OCI-LY3 (cell line): Measurements from ENCODE around the gene KRTAP5-3.

Experiments used
- H2AFZ ChIP-seq: fragments of 200-600, 300-600 bp; shearing (Covaris generic); 2 replicates; pipeline ENCODE4 v1.6.0; 2014; ENCODE audit warnings: antibody characterized with exemption, low read depth, low read length
- H3K27ac ChIP-seq: fragments of 200-600, 300-600 bp; sonication (generic); 2 replicates; pipeline ENCODE4 v1.5.1; 2014; ENCODE audit warnings: mild to moderate bottlenecking, low read length, moderate library complexity, mixed read lengths
- H3K27me3 ChIP-seq: fragments of 200-600, 300-600 bp; sonication (generic); 2 replicates; pipeline ENCODE4 v1.6.1; 2014; ENCODE audit warnings: low read depth, low read length, mixed read lengths
- H3K36me3 ChIP-seq: fragments of 200-600, 300-600 bp; sonication (generic); replicated peaks from 2 replicates; pipeline ENCODE3; 2014; ENCODE audit warnings: low read depth, low read length, mixed read lengths
- H3K4me1 ChIP-seq: fragments of 300-600, 200-600 bp; sonication (generic); 2 replicates; pipeline ENCODE4 v1.6.1; 2014; ENCODE audit warnings: low read length, mixed read lengths
- H3K4me2 ChIP-seq: fragments of 200-600, 300-600 bp; sonication (generic); 2 replicates; pipeline ENCODE4 v1.6.1; 2014; ENCODE audit warnings: low read length, mixed read lengths
- H3K4me3 ChIP-seq: fragments of 300-600, 200-600 bp; sonication (generic); 2 replicates; pipeline ENCODE4 v1.5.1; 2014; ENCODE audit warnings: antibody characterized with exemption, mild to moderate bottlenecking, low read length, moderate library complexity
- H3K79me2 ChIP-seq: fragments of 300-600, 200-600 bp; shearing (Covaris generic); 2 replicates; pipeline ENCODE4 v1.6.1; 2014; ENCODE audit warnings: mild to moderate bottlenecking, low read length, mixed read lengths
- H3K9ac ChIP-seq: fragments of 300-600, 200-600 bp; shearing (Covaris generic); 2 replicates; pipeline ENCODE4 v1.6.0; 2014; ENCODE audit warnings: mild to moderate bottlenecking, low read length, moderate library complexity
- H3K9me3 ChIP-seq: fragments of 200-600, 300-600 bp; shearing (Covaris generic); 2 replicates; pipeline ENCODE4 v1.6.1; 2014; ENCODE audit warnings: low read length, mixed read lengths; ENCODE audit not compliant: insufficient read depth
- H4K20me1 ChIP-seq: fragments of 200-600, 300-600 bp; sonication (generic); 2 replicates; pipeline ENCODE4 v1.6.1; 2016; ENCODE audit warnings: low read length, mixed read lengths; ENCODE audit not compliant: insufficient read depth
- EZH2phosphoT487 ChIP-seq: fragments of 200-600 bp; shearing (Covaris generic); IDR thresholded peaks from 2 replicates; pipeline ENCODE4 v1.6.1; 2018; ENCODE audit warnings: antibody characterized with exemption, mixed run types, low read depth
- TF ChIP-seq, protein P1 (sequence below): fragments of 200-600, 300-600 bp; sonication (generic); IDR thresholded peaks from 2 replicates; pipeline ENCODE4 v1.5.1; 2014; ENCODE audit warnings: antibody characterized with exemption, low read length, low read depth

Gene KRTAP5-3

DNA sequence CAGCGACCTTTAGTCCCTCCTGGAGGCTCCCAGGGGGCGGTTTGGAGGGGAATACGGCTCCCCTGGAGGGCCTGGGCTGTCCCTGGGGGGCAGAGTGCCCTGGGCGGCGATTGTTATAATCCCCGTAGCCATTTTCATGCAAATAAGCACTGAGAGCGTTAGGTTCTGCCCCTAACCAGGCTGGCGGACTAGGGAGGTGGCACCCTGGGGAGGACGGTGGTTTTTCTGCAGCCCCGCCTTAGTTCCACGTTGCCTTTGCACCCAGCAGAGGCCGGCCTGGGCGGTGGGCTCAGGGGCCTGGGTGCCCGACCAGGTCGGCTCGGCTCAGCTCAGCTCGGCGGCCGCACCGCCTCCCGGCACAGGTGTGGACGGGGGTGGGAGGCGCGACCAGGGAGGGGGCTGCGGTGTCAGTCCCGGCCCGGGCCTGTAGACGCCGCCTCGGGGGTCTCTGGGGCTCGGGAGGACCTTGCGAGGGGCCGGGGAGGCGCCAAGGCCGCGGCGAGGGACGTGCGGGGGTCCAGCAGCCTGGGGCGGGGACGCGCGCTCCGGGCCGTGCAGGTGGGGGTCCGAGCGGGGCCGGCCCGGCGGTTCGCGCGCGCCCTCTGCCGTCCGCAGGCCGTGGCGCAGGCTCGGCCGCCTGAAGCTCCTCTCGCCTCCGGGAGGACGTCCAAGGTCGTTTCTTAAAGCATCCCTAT is 33.9 kb downstream of the KRTAP5-3 start:
- Histone ChIP-seq H3K27me3 (peaks cover 22% of the 10 kb centered on the region), H3K27ac (no peak overlapping the region), H3K79me2 (0 out of 2 replicates have a peak, but pooled peaks cover 5% of the 10 kb centered on the region)

DNA sequence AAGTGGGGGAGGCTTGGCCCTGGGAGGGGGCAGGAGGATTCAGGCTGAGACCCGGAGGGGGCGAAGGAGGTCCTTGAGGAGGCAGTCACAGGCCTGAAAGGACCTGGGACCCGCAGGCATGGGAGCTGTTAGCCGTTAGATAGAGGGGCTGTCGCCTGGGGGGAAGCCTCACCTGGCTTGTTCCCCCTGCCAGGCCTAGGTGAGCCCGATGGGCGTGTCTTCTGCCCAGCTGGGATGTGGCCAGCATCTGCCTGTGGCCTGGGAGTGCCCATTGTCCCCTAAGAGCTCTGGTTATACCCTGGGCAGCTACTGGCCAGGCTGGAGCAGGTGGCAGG is 34.4 kb downstream of the KRTAP5-3 start:
- Histone ChIP-seq H4K20me1 (peaks cover 15% of the 10 kb centered on the region), H3K27ac (no peak overlapping the region), H3K36me3 (no peaks in the 10 kb centered on the region), H3K9me3 (no peaks in the 10 kb centered on the region; the same call in 1 of the 2 replicates), H3K9ac (peak overlapping the region; percentile 83; the same call in 1 of the 2 replicates), H3K27me3 (peaks cover 22% of the 10 kb centered on the region), H3K4me3 (peak overlapping the region; percentile 93), H3K79me2 (0 out of 2 replicates have a peak, but pooled peaks cover 5% of the 10 kb centered on the region), H2AFZ (no peak overlapping the region), H3K4me2 (peak overlapping the region; percentile 98), H3K4me1 (peaks cover 13% of the 10 kb centered on the region)
- no peak for TF ChIP-seq EZH2phosphoT487
- TF ChIP-seq, protein P1, sequence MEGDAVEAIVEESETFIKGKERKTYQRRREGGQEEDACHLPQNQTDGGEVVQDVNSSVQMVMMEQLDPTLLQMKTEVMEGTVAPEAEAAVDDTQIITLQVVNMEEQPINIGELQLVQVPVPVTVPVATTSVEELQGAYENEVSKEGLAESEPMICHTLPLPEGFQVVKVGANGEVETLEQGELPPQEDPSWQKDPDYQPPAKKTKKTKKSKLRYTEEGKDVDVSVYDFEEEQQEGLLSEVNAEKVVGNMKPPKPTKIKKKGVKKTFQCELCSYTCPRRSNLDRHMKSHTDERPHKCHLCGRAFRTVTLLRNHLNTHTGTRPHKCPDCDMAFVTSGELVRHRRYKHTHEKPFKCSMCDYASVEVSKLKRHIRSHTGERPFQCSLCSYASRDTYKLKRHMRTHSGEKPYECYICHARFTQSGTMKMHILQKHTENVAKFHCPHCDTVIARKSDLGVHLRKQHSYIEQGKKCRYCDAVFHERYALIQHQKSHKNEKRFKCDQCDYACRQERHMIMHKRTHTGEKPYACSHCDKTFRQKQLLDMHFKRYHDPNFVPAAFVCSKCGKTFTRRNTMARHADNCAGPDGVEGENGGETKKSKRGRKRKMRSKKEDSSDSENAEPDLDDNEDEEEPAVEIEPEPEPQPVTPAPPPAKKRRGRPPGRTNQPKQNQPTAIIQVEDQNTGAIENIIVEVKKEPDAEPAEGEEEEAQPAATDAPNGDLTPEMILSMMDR = no peak

More for the DNA sequence above, 33.9 kb downstream of the KRTAP5-3 start:
- Histone ChIP-seq H3K4me3 (peak overlapping the region; percentile 93), H3K36me3 (no peaks in the 10 kb centered on the region), H3K9ac (peak overlapping the region; percentile 83; the same call in 1 of the 2 replicates), H4K20me1 (peaks cover 13% of the 10 kb centered on the region), H3K4me1 (peaks cover 13% of the 10 kb centered on the region), H3K4me2 (peak overlapping the region; percentile 98), H3K9me3 (no peaks in the 10 kb centered on the region; the same call in 1 of the 2 replicates), H2AFZ (no peak overlapping the region)
- TF ChIP-seq EZH2phosphoT487 = no peak
- TF ChIP-seq, protein P1 = peak; percentile 61

DNA sequence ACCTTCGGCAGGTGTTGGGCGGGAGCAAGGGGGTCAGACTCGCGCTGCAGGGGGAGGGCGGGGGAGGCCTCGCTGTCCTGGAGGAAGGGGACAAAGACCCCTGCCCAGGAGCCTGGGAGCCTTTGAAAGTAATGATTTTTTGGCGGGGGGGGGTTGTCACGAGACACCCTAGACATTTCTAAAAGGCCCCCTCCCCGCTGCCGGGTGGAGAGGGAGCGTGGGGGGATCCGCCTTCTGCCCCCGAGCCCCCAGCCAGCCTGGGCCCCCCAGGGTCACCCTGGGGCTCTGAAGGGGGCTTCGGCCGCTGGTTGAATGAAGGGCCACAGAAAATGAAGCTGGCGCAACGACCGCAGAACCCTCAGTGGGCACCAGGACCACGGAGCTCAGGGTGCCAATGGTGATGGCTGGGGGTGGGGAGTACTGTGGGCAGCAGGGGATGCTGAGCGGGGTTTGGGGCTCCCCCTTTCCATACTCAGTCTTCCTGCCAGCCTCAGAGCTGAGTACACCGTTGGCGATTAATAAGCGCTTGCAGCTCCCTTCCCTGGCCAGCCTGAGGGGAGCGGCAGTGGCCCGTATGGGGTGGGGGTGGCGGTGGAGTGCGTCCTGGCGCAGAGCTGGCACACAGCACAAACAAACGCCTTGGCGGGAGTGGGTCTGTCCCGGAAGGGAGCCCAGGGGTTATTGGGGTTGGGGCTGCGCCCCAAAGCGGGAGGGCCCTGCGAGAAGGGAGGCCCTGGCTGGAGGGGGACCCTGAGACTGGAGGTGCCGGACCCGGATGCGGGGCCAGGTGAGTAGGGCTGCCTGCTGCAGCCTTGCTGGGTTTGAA is 35.0 kb downstream of the KRTAP5-3 start:
- Histone ChIP-seq H3K4me2 (peak overlapping the region; percentile 98), H2AFZ (peak overlapping the region; percentile 56; the same call in 1 of the 2 replicates), H3K9me3 (no peaks in the 10 kb centered on the region), H4K20me1 (peaks cover 21% of the 10 kb centered on the region), H3K27me3 (peaks cover 17% of the 10 kb centered on the region), H3K9ac (peak overlapping the region; percentile 83), H3K36me3 (no peaks in the 10 kb centered on the region), H3K4me1 (peaks cover 13% of the 10 kb centered on the region), H3K79me2 (0 out of 2 replicates have a peak, but pooled peaks cover 5% of the 10 kb centered on the region), H3K27ac (no peak overlapping the region), H3K4me3 (peak overlapping the region; percentile 93)
- no peak for TF ChIP-seq EZH2phosphoT487
- TF ChIP-seq, protein P1 = no peak
